CD4-positive, alpha-beta T cell treated with Interleukin-15 for 1 hour (primary cell): ENCODE results near the gene ANKHD1.
"Not testable (repeated sequence)": the region's sequence is repeated elsewhere in the genome, so short reads cannot be mapped to it uniquely, and the experiment has no call there.

Experiments used
- DNase-seq: peaks from one replicate; pipeline ENCODE4 v3.0.0-alpha.2; 2020

Gene ANKHD1

GRCh38 chr5:140371356-140372151 lies 30.1 kb upstream of the ANKHD1 start:
- DNase-seq = no peak

GRCh38 chr5:140372971-140373487 lies 28.6 kb upstream of the ANKHD1 start:
- no peak for DNase-seq

DNA sequence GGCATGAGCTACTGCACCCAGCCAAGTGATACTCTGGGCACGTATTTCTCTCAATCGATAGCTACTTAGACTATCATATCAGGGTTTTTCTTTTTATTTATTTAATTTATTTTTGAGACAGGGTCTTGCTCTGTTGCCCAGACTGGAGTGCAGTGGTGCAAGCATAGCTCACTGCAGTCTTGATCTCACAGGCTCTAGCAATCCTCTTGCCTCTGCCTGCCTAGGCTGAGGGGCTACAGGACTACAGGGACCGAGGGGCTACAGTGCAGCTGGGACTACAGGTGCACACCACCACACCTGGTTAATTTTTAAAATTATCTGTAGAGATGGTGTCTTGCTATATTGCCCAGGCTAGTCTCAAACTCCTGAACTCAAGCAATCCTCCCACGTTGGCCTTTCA lies 20.3 kb upstream of the ANKHD1 start:
- DNase-seq = no peak

DNA sequence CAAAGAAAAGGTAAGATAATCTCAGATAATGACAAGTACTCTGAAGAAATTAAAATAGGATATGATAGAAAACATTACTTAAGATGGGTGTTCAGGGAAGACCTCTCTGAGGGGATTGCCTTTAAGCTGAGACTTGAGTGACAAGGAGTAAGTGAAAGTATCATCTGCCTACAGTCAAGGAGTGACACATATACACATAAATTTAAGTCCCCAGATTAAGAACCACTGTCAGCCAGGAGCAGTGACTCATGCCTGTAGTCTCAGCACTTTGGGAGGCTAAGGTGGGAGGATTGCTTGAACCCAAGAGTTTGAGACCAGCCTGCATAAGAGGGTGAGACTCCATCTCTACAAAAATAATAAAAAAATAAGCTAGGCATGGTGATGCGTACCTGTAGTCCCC lies 19.7 kb upstream of the ANKHD1 start:
- no peak for DNase-seq

DNA sequence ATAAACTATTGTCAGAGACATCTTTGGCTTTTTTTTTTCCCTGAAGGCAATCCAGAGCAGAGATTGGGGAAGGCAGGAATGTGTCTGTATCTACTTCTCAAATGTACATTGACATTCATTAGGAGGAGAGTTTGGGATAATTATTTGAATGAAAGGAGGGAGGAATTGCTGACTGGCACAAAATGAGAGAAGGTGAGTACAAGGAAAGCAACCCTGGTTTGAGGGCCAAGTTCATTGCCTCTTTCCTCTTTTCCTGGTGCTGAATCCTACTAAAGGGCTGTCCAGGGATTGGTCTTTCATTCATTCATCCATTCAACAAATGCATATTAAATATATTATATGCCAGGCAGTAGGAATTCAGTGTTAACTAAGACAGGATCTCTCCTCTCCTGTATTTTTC lies 18.8 kb upstream of the ANKHD1 start:
- no peak for DNase-seq

- DNase-seq = no peak
Measured at GRCh38 chr5:140383300-140383699, 18.3 kb upstream of the ANKHD1 start.

- DNase-seq = no peak
Measured at GRCh38 chr5:140388052-140388451, 13.6 kb upstream of the ANKHD1 start.

GRCh38 chr5:140391312-140391711 lies 10.3 kb upstream of the ANKHD1 start:
- DNase-seq = no peak

DNA sequence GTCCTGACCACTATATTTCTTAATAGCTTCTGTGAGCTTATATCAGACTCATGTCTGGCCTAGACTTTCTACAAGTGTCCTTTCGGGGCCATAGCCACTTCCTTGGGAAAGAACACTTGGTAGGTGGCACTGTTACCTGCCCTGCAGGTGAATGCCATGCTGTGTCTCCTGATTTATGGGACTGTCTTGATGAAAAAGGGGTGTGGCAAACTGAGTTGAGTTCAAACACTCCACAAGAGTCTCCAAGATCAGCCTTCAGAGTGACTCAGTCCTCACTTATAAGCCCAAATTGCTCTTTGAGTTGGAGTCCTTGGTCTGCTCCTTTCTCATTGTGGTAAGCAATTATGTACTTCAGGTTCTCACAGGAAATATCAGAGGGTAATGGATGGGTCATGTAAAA lies 9.9 kb upstream of the ANKHD1 start:
- DNase-seq = no peak

DNA sequence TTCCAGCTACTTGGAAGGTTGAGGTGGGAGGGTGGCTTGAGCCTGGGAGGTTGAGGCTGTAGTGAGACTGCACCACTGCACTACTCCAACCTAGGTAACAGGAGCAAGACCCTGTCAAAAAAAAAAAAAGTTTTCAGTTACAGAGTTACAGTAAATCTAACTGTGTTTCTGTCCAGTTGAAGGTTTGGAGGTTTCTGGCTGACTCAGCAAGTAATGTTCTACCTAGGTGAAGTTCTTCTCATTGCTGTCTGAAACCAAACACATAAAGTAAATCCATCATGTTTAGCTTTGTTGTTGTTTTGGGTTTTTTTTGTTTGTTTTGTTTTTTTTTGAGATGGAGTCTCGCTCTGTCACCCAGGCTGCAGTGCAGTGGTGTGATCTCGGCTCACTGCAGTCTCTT lies 7.9 kb upstream of the ANKHD1 start:
- no peak for DNase-seq

DNA sequence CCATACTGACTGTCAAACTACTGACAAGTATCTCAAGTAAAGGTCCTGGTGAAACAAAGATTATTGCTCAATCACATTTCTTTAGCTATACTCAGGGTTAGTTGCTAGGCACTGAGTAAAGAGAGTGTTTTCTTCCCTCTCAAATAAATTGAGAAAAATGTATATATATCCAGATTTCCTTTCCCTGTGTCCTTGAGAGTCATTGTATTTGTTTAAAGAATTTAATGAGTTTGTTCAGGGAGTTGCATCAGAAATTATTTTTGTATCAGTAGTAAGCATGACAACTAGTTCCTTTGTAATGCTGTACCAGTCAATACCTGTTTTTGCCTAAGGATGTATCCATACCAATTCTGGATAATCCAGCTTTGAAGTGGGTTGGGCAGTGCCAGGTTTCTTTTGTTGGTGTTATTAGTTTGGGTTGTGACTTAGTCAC lies 3.2 kb upstream of the ANKHD1 start:
- no peak for DNase-seq

DNA sequence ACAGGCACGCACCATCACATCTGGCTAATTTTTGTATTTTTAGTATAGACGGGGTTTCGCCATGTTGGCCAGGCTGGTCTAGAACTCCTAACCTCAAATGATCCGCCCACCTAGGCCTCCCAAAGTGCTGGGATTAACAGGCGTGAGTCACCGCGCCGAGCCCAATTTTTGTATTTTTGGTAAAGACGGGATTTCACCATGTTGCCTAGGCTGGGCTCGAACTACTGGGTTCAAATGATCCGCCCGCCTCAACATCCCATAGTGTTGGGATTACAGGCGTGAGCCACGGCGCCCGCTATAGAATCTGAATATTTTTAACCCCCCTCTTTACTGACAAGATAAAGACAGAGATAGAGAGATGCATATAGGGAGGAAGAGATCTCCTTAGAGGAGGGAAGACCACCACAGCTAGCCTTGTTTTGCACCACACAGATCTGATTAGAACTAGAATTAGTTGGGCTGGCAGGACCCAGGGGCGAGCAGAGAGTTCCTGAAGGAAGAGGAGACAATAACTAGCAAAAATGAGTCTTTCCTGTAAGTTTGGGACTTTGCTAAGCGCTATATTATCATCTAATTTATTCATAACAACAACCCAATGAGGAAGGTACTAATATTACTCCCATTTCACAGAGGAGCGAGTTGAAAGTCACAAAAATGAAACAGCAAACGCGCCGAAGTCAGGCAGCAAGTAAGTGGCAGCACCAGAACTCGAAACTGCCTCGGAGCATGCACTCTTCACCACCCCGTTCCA lies 1.5 kb upstream of the ANKHD1 start:
- DNase-seq = no peak

GRCh38 chr5:140400730-140401361 lies 787 bp upstream of the ANKHD1 start:
- DNase-seq = peak; percentile 89

- DNase-seq = peak; percentile 31
Measured at GRCh38 chr5:140402258-140403074, 833 bp downstream of the ANKHD1 start.

DNA sequence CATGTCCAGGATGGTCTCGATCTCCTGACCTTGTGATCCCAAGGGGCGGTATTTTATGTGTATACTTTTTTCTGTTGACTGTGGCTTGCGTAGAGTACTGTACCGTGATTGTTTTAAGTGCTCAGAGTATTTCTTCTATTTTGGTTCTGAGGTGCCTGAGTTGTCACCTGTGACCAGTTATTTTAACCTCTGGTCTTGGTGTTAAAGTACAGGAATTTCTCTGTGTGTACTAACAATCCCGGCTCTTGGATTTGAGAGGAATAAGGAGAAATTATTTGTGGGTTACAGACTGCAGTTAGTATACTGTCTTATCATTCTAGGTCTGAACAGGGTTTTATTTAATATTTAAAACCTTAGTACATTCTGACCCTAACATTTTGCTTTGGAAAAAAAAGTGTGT lies 2.0 kb downstream of the ANKHD1 start:
- DNase-seq = no peak

DNA sequence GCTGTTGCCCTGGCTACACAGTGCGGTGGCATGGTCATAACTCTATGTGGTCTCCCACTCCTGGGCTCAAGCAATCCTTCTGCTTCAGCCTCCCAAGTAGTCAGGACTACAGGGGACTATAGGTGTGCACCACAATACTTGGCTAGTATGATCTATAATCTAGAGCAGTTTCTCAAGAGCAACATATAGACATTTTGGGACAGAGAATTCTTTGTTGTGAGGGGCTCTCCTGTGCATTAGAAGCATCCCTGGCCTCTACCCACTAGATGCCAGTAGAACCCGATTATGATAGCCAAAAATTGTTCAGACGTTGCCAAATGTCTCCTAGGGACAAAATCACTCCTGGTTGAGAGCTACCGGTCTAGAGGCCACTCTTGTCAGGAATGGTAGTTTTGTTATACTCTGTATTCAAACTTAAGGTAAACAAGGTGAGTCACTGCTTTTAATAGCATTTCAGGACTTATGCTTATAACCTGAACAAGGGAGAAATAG lies 7.2 kb downstream of the ANKHD1 start:
- no peak for DNase-seq

DNA sequence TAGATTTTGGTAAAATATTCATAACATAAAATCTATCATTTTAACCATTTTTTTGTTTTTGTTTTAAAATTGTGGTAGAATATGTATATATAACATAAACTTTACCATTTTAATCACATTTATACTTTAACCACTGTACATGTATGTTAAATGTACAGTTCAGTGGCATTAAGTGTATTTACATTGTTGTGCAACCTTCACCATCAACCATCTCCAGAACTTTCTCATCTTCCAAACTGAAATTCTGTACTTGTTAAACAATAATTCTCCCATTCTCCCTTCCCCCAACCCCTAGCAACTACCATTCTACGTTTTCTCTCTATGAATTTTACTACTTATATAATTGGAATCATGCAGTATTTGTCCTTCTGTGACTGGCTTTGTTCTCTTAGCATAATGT lies 11.6 kb downstream of the ANKHD1 start:
- DNase-seq = no peak

DNA sequence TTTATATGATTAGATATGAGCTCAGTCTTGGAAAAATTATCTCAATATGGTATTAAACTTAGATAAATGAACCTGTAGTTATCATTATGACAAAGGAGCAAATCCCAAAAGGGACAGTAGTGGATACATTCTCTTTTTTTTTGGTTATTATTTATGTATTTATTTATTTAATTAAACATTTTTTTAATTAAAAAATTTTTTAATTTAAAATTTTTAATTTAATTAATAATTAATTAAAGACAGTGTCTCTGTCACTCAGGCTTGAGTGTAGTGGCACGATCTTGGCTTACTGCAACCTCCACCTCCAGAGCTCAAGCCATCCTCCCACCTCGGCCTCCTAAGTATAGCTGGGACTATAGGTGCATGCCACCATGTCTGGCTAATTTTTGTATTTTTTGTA lies 15.6 kb downstream of the ANKHD1 start:
- no peak for DNase-seq

- no peak for DNase-seq
Measured at GRCh38 chr5:140418862-140419520, 17.4 kb downstream of the ANKHD1 start.

DNA sequence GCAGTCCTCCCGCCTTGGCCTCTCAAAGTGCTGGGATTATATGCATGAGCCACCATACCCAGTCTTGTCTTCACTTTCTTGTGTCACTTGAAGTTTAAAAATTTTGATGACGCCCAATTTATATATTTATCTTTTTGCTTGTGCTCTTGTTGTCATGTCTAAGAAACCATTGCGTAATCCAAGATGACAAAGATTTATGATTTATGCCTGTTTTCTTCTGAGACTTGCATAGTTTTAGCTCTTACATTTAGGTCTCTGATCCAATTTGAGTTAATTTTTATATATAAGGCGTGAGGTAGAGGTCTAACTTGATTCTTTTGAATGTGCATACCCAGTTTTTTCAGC lies 18.6 kb downstream of the ANKHD1 start:
- no peak for DNase-seq

DNA sequence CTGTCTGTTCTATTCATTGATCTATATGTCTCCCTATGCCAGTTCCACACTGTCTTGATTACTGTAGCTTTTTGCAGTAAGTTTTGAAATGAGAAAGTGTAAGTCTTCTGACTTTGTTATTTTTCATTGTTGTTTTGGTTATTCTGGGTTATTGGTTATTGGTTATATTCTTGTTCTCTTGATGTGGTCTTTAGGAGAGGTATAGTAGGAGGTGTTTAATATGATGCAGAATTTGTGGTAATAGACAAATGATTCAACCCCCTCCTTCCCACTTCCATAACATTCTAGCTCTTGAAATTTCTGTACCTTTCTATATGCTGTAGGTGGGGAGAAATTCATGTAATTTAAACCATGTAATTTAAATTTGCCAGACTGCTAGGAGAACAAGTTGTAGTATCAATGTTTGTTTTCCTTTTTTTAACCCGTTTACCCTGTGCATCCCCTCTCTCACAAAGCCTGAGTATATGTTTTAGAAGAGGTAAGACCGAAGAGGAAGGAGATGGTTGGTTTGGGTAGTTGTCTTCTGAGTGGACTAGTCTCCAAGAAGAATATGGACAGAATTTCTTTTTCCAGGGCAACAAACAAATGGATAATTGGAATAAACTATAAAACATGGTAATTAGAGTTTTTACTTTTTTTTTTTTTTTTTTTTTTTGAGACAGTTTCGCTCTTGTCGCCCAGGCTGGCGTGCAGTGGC lies 19.2 kb downstream of the ANKHD1 start:
- DNase-seq = no peak

DNA sequence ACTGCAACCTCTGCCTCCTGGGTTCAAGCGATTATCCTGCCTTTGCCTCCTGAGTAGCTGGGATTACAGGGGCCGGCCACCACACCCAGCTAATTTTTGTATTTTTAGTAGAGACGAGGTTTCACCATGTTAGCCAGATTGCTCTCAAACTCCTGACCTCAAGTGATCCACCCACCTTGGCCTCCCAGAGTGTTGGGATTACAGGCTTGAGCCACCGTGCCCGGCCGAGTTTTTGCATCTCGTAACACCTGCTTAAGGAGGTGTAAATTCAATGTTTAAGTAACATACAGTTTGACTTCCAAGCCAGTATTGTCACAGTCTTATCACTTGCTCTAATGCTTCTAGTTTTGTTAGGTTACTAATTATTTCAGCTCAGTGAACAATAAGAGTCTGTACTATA lies 19.7 kb downstream of the ANKHD1 start:
- DNase-seq = not testable (repeated sequence)
